ENCODE results near the gene SCUBE3. TPM values are rescaled to one million over a fixed set of nuclear protein-coding genes. Genes with fewer than 3 reads are reported as not detected.

SCUBE3 gene
- total RNA-seq, 2 donors from 2014 or later, result 0.12 to 0.59 TPM

DNA sequence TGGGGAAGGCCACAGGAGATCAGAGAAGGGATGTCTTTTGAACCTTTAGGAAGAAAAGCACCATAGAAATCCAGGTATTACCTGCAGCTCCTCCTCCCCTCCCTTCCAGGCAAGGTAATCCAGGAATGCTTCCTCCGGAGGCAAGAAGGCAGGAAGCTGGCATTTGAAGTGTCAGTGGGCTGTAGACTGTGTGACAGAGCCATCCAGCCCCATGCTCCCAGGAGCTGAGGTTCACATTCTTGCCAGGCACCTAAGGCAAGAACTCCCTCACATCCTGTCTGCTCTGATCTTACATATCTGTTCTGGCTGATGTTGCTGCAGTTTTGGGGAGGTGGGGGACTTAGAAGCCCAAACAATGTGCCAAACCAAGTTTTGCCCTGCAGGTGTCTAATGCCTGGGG lies 27.8 kb upstream of the SCUBE3 start:
- DNase-seq (ENCODE audit: low spot score), result no peak
- TF ChIP-seq, protein P1, sequence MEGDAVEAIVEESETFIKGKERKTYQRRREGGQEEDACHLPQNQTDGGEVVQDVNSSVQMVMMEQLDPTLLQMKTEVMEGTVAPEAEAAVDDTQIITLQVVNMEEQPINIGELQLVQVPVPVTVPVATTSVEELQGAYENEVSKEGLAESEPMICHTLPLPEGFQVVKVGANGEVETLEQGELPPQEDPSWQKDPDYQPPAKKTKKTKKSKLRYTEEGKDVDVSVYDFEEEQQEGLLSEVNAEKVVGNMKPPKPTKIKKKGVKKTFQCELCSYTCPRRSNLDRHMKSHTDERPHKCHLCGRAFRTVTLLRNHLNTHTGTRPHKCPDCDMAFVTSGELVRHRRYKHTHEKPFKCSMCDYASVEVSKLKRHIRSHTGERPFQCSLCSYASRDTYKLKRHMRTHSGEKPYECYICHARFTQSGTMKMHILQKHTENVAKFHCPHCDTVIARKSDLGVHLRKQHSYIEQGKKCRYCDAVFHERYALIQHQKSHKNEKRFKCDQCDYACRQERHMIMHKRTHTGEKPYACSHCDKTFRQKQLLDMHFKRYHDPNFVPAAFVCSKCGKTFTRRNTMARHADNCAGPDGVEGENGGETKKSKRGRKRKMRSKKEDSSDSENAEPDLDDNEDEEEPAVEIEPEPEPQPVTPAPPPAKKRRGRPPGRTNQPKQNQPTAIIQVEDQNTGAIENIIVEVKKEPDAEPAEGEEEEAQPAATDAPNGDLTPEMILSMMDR (IDR thresholded peaks at IDR 0.05), result no peak
- Histone ChIP-seq H3K4me3 (no peak overlapping the region), H3K4me1 (peaks cover 0 to 28% of the 10 kb centered on the region in 2 donors), H3K9me3 (no peaks in the 10 kb centered on the region), H3K27me3 (no peaks in the 10 kb centered on the region), H3K27ac (no peak overlapping the region), H3K36me3 (no peaks in the 10 kb centered on the region)

DNA sequence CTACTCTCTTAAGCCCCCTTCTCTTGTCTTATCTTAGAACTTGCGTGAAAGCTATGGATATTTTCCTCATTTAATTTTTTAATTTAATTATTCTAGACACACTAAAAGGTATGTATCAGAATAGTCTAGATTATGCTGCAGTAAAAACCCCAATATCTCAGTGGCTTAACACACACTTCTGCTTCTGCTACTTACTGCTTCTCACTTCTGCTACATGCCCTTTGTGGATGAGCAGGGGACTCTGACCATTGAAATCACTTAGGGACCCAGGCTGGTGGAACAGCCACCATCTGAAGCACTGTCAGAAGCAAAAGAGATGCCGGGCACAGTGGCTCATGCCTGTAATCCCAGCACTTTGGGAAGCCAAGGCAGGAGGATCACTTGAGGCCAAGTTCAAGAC lies 27.2 kb upstream of the SCUBE3 start:
- H3K4me3 ChIP-seq, result no peak overlapping the region
- H3K27me3 ChIP-seq, result no peaks in the 10 kb centered on the region
- H3K27ac ChIP-seq, result no peak overlapping the region
- H3K4me1 ChIP-seq, result peaks cover 0 to 22% of the 10 kb centered on the region in 2 donors
- no peak for DNase-seq (ENCODE audit: low spot score)
- TF ChIP-seq, protein P1 (IDR thresholded peaks at IDR 0.05), result no peak
- H3K9me3 ChIP-seq, result no peaks in the 10 kb centered on the region
- H3K36me3 ChIP-seq, result no peaks in the 10 kb centered on the region

DNA sequence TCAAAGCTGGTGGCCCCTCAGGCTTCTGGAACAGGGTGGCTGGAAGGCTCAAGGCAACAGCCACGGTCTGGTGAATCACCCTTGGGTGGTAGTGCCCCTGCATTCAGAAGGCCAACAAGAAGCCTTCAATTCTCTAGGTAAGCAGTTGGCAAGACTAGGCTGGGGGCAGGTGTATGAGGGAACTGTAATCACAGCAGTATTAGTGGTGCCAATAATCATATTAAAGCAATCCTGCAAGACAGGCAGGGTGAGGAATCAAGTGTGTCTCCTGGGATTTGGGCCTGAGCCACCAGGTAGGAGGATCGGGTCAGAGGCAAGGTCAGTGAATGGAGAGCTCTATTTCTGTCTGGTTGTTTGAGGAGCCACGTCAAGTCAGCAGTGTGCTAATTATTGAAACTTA lies 24.9 kb upstream of the SCUBE3 start:
- H3K27me3 ChIP-seq, result no peaks in the 10 kb centered on the region
- H3K36me3 ChIP-seq, result no peaks in the 10 kb centered on the region
- H3K4me3 ChIP-seq, result no peak overlapping the region
- H3K4me1 ChIP-seq, result peaks cover 0 to 13% of the 10 kb centered on the region in 2 donors
- no peak overlapping the region for H3K27ac ChIP-seq
- TF ChIP-seq, protein P1 (IDR thresholded peaks at IDR 0.05), result no peak
- DNase-seq (ENCODE audit: low spot score), result no peak
- H3K9me3 ChIP-seq, result no peaks in the 10 kb centered on the region

DNA sequence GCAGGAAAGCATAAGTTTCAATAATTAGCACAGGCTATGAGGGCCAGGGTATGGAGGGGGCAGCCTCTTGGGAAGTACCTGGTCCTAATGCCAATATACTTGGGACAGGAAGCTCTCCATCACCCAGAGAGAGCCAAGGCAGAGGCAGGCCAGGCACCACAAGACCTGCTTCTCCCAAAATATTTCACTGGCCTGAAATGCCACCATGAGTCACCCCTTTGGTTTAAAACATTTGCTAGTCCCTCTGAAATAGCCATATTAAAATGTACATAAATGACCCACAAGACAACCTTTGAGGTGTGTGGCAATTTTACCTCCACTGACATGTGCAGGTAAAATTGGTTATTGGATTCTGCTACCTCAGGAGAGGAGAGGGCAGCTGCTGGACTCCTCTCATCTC lies 23.4 kb upstream of the SCUBE3 start:
- TF ChIP-seq, protein P1 (IDR thresholded peaks at IDR 0.05), result no peak

DNA sequence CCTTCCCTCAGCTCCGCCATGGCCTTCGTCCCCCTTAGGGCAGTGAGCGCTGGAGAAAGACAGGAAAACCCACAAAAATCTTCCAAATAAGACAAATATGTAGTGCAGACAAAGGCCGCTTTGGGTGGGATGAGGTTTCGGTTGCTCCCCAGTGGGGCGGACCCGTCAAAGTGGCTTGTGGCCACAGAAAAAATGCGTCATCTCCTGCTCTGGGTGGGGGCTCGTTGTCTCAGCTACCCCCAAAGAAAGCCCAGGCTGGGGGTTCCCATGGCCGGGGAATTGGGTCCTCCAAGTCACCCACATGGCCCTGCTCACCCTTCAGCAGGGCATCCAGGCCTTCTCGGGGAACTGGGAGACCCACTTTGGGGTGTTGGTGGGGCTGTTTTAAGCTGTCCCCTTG lies 21.9 kb upstream of the SCUBE3 start:
- Histone ChIP-seq H3K9me3 (no peaks in the 10 kb centered on the region), H3K27ac (no peak overlapping the region), H3K36me3 (no peaks in the 10 kb centered on the region), H3K27me3 (no peaks in the 10 kb centered on the region), H3K4me3 (no peak overlapping the region), H3K4me1 (no peaks in the 10 kb centered on the region)
- no peak for DNase-seq (ENCODE audit: low spot score)
- TF ChIP-seq, protein P1 (IDR thresholded peaks at IDR 0.05), result no peak

More for the DNA sequence above, 23.4 kb upstream of the SCUBE3 start:
- H3K4me1 ChIP-seq, result peaks cover 0 to 5% of the 10 kb centered on the region in 2 donors
- DNase-seq (ENCODE audit: low spot score), result no peak
- no peak overlapping the region for H3K27ac ChIP-seq
- no peaks in the 10 kb centered on the region for H3K36me3 ChIP-seq
- H3K9me3 ChIP-seq, result no peaks in the 10 kb centered on the region
- H3K27me3 ChIP-seq, result no peaks in the 10 kb centered on the region
- no peak overlapping the region for H3K4me3 ChIP-seq

DNA sequence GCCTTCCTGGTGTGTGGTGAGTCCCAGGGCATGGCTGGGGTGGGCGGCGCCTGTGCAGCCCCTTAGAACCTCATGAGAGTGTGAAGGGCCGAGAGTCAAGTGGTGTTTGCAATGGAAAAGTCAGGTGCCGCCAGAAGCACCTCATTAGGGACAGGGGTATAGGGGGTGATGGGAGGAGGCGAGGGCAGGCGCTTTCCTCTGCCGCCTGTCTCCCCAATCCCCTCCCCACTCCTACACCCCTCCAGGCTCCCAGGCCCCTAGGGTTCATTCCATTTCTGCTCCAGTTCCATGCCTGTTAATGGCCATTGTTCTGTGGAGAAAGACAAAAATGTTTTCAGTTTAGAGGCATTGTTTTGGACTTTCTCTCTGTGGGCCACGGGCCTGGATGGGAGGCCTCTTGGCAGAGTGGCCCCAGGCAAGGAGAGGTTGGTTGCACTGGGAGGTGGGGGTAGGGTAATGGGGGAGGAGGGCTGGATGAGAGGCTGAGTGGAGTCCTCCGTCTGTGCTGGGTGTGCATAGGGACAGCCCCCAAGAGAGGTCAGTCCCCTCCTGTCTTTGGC lies 21.4 kb upstream of the SCUBE3 start:
- TF ChIP-seq, protein P1 (IDR thresholded peaks at IDR 0.05), result no peak
- H3K9me3 ChIP-seq, result no peaks in the 10 kb centered on the region
- H3K27ac ChIP-seq, result no peak overlapping the region
- H3K4me1 ChIP-seq, result no peaks in the 10 kb centered on the region
- H3K36me3 ChIP-seq, result no peaks in the 10 kb centered on the region
- DNase-seq (ENCODE audit: low spot score), result no peak
- no peak overlapping the region for H3K4me3 ChIP-seq
- H3K27me3 ChIP-seq, result no peaks in the 10 kb centered on the region
